Smooth muscle cell (in vitro differentiated cells): Measurements from ENCODE around the gene MT1F. TPM values are rescaled to one million over a fixed set of nuclear protein-coding genes. Genes with fewer than 3 reads are reported as not detected.

Experiments used
- DNase-seq: peaks from one replicate; lab custom pipeline; 2025; ENCODE audit not compliant: unreplicated experiment; lab: John Stamatoyannopoulos, UW
- H2AFZ ChIP-seq: fragments of 200-600 bp; sonication (generic); 2 replicates; pipeline ENCODE4 v1.6.0; 2016; ENCODE audit warnings: antibody characterized with exemption, low read depth, mild to moderate bottlenecking
- H3F3A ChIP-seq: fragments of 200-600 bp; sonication (generic); 2 replicates; pipeline ENCODE4 v1.6.0; 2017; ENCODE audit warnings: antibody characterized with exemption, low read depth
- H3K27ac ChIP-seq: fragments of 200-600 bp; sonication (generic); 2 replicates; pipeline ENCODE4 v1.5.1; 2016; ENCODE audit warnings: low read depth, mild to moderate bottlenecking
- H3K27me3 ChIP-seq: fragments of 200-600 bp; sonication (generic); 2 replicates; pipeline ENCODE4 v1.6.1; 2016; ENCODE audit warnings: low read depth, mild to moderate bottlenecking
- H3K36me3 ChIP-seq: fragments of 200-600 bp; sonication (generic); 2 replicates; pipeline ENCODE4 v1.5.1; 2016; ENCODE audit warnings: low read depth
- H3K4me1 ChIP-seq: fragments of 200-600 bp; sonication (generic); 2 replicates; pipeline ENCODE4 v1.5.1; 2016; ENCODE audit warnings: low read depth
- H3K4me2 ChIP-seq: fragments of 200-600 bp; sonication (generic); 2 replicates; pipeline ENCODE4 v1.6.0; 2016; ENCODE audit warnings: mild to moderate bottlenecking
- H3K4me3 ChIP-seq: fragments of 200-600 bp; sonication (generic); 2 replicates; pipeline ENCODE4 v1.5.1; 2016; ENCODE audit warnings: mild to moderate bottlenecking
- H3K79me2 ChIP-seq: fragments of 200-600 bp; sonication (generic); 2 replicates; pipeline ENCODE4 v1.6.0; 2016; ENCODE audit warnings: low read depth, mild to moderate bottlenecking
- H3K9ac ChIP-seq: fragments of 200-600 bp; sonication (generic); 2 replicates; pipeline ENCODE4 v1.6.0; 2016; ENCODE audit warnings: low read depth
- H3K9me3 ChIP-seq: fragments of 200-600 bp; sonication (generic); replicated peaks from 2 replicates; pipeline ENCODE4 v1.5.1; 2016; ENCODE audit warnings: low read depth
- H4K20me1 ChIP-seq: fragments of 200-600 bp; sonication (generic); 2 replicates; pipeline ENCODE4 v1.6.0; 2016; ENCODE audit warnings: low read depth
- WGBS: methylation state at CpG from one replicate; pipeline ENCODE4 v1.1.7; 2016; ENCODE audit warnings: low lambda C conversion rate; 5-methylcytosine and 5-hydroxymethylcytosine counted together
- polyA plus RNA-seq: library from polyadenylated mRNA; unstranded; fragments of >200 nt; fragmentation: Nextera tagmentation; extraction: Ambion mirVana; gene quantifications from 2 replicates; pipeline ENCODE4 v1.2.1, GENCODE V29; 2016
- total RNA-seq: library from RNA; depleted of rRNA; stranded (reverse); fragments of >200 nt; gene quantifications from 2 replicates; pipeline ENCODE4 v1.2.3, GENCODE V29; 2014
- TF ChIP-seq, protein P1 (sequence below): fragments of 200-600 bp; sonication (generic); IDR thresholded peaks from 2 replicates; pipeline ENCODE4 v1.5.1; 2017; ENCODE audit warnings: borderline replicate concordance, mild to moderate bottlenecking, antibody characterized with exemption; ENCODE audit not compliant: insufficient read depth, poor library complexity, severe bottlenecking

Gene MT1F
- total and polyA plus RNA-seq, 2 experiments from 2014 or later = 0.50 to 5.9 TPM

DNA sequence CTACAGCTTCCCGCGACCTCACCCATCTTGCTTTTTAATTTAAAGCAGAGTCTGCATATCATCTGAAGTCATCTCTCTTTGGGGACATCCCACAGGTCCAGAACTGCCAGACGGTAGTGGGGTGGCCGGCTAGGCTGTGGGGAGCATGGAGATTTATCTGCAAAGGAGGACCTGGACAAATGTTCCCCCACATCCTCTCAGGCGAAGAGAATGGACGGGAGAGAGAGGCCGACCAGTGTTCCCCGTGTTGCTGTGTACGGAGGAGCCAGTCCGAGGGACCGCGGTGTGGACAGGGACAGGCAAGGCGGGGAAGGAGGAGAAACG, 26.0 kb upstream of the MT1F start:
- no peaks in the 10 kb centered on the region for H4K20me1 ChIP-seq
- peaks cover 61% of the 10 kb centered on the region for H3K27me3 ChIP-seq
- H2AFZ ChIP-seq = no peak overlapping the region
- DNase-seq = no peak
- H3K9me3 ChIP-seq = no peaks in the 10 kb centered on the region
- H3K4me1 ChIP-seq = peaks cover 6% of the 10 kb centered on the region
- H3F3A ChIP-seq = peaks cover 2% of the 10 kb centered on the region
- peak overlapping the region; percentile 45 for H3K4me3 ChIP-seq
- H3K79me2 ChIP-seq = no peaks in the 10 kb centered on the region
- no peak overlapping the region for H3K27ac ChIP-seq
- 17% methylated on average over 14 of the region's 14 CpGs for WGBS
- TF ChIP-seq, protein P1, sequence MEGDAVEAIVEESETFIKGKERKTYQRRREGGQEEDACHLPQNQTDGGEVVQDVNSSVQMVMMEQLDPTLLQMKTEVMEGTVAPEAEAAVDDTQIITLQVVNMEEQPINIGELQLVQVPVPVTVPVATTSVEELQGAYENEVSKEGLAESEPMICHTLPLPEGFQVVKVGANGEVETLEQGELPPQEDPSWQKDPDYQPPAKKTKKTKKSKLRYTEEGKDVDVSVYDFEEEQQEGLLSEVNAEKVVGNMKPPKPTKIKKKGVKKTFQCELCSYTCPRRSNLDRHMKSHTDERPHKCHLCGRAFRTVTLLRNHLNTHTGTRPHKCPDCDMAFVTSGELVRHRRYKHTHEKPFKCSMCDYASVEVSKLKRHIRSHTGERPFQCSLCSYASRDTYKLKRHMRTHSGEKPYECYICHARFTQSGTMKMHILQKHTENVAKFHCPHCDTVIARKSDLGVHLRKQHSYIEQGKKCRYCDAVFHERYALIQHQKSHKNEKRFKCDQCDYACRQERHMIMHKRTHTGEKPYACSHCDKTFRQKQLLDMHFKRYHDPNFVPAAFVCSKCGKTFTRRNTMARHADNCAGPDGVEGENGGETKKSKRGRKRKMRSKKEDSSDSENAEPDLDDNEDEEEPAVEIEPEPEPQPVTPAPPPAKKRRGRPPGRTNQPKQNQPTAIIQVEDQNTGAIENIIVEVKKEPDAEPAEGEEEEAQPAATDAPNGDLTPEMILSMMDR = no peak
- no peak overlapping the region for H3K9ac ChIP-seq
- no peaks in the 10 kb centered on the region for H3K36me3 ChIP-seq
- H3K4me2 ChIP-seq = peak overlapping the region; percentile 82

DNA sequence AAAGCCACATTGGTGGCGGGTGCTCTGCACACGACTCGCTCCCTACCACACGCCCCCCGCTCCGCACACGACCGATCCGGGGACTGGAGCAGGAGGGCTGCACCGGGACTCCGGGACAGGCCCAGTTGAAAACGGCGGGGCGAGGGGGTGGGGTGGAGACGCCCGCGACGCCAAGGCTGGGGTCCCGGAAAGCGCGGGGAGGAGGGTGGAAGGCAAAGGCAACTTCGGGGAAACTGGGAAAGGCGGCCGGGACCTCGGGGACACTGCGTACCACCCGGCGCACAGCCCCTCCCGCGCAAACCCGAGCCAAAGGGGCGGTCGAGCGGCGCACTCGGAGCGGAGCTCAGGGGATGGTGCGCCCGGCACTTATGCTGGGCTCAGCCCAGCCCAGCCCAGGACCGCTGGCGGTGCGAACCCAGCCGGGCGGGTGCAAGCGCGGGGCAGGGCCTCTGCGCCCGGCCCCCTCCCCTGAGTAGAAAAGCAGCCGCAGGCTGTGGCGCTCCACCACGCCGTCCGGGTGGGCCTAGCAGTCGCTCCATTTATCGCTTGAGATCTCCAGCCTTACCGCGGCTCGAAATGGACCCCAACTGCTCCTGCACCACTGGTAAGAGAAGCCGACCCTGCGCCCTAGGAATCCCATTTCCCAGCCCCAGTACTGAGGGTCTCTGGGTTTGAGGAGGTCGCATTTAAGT, 25.5 kb upstream of the MT1F start, which contains the start of gene MT1M:
Gene MT1M, plus strand, starts transcription at position 504 of the 692 bp plus-strand sequence. Its CDS starts 73 bp downstream, at position 577.
- TF ChIP-seq, protein P1 = no peak
- H3K27ac ChIP-seq = no peak within 1 kb of the TSS
- H3K79me2 ChIP-seq = no peaks in the 10 kb centered on the region
- no peak for DNase-seq
- H3F3A ChIP-seq = no peaks in the 10 kb centered on the region
- H3K4me2 ChIP-seq = peak within 1 kb of the TSS; percentile 82
- peak within 1 kb of the TSS; percentile 45 for H3K4me3 ChIP-seq
- H4K20me1 ChIP-seq = no peaks in the 10 kb centered on the region
- H3K4me1 ChIP-seq = peaks cover 6% of the 10 kb centered on the region
- no peak within 1 kb of the TSS for H3K9ac ChIP-seq
- no peaks in the 10 kb centered on the region for H3K36me3 ChIP-seq
- H2AFZ ChIP-seq = no peak within 1 kb of the TSS
- WGBS = 1% methylated on average over 32 of the region's 61 CpGs
- H3K27me3 ChIP-seq = peaks cover 66% of the 10 kb centered on the region
- H3K9me3 ChIP-seq = no peaks in the 10 kb centered on the region

DNA sequence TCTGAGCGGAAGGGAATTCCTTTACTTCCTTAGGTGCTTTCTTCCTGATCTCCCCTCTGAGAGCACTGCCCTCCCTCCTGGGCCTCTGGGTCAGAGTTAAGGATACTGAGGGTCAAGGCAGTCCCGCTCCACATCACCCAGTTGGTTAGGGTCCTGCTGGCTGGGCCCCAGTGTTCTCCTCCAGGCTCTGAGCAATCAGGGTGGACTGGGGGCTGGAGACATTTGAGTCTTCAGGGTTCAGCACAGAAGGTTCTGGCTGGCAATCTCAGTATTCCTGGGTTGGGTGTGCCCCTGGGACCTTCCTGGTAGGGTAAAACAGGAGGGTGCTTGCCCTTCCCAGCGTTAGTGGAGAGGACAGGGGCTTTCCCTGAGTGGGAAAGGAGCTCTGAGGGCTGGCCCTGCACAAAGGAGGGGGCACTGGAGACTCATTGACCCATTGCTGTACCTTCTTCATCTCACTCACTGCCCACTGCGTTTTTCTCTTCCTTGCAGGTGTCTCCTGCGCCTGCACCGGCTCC, 24.9 kb upstream of the MT1F start:
- no peak overlapping the region for H3K9ac ChIP-seq
- peak overlapping the region; percentile 82 for H3K4me2 ChIP-seq
- H3K9me3 ChIP-seq = no peaks in the 10 kb centered on the region
- no peaks in the 10 kb centered on the region for H3K36me3 ChIP-seq
- 19% methylated on average over 6 of the region's 6 CpGs for WGBS
- no peaks in the 10 kb centered on the region for H4K20me1 ChIP-seq
- no peak overlapping the region for H2AFZ ChIP-seq
- no peak for DNase-seq
- TF ChIP-seq, protein P1 = no peak
- no peak overlapping the region for H3K27ac ChIP-seq
- no peaks in the 10 kb centered on the region for H3K79me2 ChIP-seq
- H3F3A ChIP-seq = no peaks in the 10 kb centered on the region
- H3K27me3 ChIP-seq = peaks cover 72% of the 10 kb centered on the region
- peaks cover 7% of the 10 kb centered on the region for H3K4me1 ChIP-seq
- H3K4me3 ChIP-seq = peak overlapping the region; percentile 45

DNA sequence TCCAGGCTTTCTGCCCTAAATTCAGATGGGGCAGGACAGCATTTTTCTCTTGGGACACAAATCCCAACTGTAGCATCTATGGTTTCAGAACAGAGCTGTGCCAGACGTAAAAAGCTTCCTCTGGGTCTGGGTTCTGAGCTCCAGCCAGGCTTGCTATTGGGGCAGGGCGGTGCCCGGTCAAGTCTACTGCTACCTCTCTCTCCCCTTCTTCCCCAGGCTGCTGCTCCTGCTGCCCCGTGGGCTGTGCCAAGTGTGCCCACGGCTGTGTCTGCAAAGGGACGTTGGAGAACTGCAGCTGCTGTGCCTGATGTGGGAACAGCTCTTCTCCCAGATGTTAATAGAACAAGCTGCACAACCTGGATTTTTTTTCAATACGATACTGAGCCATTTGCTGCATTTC, 24.2 kb upstream of the MT1F start:
- H3K36me3 ChIP-seq = no peaks in the 10 kb centered on the region
- no peaks in the 10 kb centered on the region for H3F3A ChIP-seq
- DNase-seq = no peak
- H3K4me2 ChIP-seq = no peak overlapping the region
- TF ChIP-seq, protein P1 = no peak
- no peaks in the 10 kb centered on the region for H4K20me1 ChIP-seq
- no peaks in the 10 kb centered on the region for H3K79me2 ChIP-seq
- H3K4me1 ChIP-seq = peaks cover 12% of the 10 kb centered on the region
- no peak overlapping the region for H2AFZ ChIP-seq
- 52% methylated on average over 7 of the region's 7 CpGs for WGBS
- H3K9me3 ChIP-seq = no peaks in the 10 kb centered on the region
- peaks cover 78% of the 10 kb centered on the region for H3K27me3 ChIP-seq
- no peak overlapping the region for H3K27ac ChIP-seq
- no peak overlapping the region for H3K9ac ChIP-seq
- no peak overlapping the region for H3K4me3 ChIP-seq
